Adrenal gland (tissue), 12 donors: ENCODE measurements around the gene TNFAIP1. TPM values are rescaled to one million over a fixed set of nuclear protein-coding genes. Genes with fewer than 3 reads are reported as not detected.
A peak's percentile ranks its signal among the peaks of the same experiment; 100 is the strongest.

ENCODE experiments used
- DNase-seq, 7 donors: peaks; one replicate each; pipeline ENCODE4 v3.0.0-alpha.2; 2019 to 2020
- H3K27ac ChIP-seq, 5 donors: fragments of 200-600 bp; sonication (generic) in 4 of 5; 1 replicate in 3 of 5; 2 replicates in 2 of 5; pipeline versions ENCODE4 v1.5.1 to v1.8.0; 2016 to 2020; ENCODE audit warnings: mild to moderate bottlenecking in 1 of 5
- H3K27me3 ChIP-seq: fragments of 200-600 bp; 2 replicates; pipeline ENCODE4 v1.8.0; 2021
- H3K36me3 ChIP-seq, 2 donors: fragments of 200-600 bp; replicated peaks in 1 of 2; 1 replicate in 1 of 2; 2 replicates in 1 of 2; pipeline versions ENCODE4 v1.5.1 to v1.8.0; 2018 to 2022
- H3K4me1 ChIP-seq, 2 donors: fragments of 200-600 bp; replicated peaks in 1 of 2; 1 replicate in 1 of 2; 2 replicates in 1 of 2; pipeline versions ENCODE4 v1.5.1 to v1.8.0; 2018 to 2021
- H3K4me3 ChIP-seq, 4 donors: fragments of 200-600 bp; sonication (generic) in 3 of 4; one replicate each; pipeline ENCODE4 v1.5.1; 2016 to 2018
- H3K9me3 ChIP-seq, 3 donors: fragments of 200-600 bp; sonication (generic) in 1 of 3; replicated peaks in 1 of 3; 1 replicate in 2 of 3; 2 replicates in 1 of 3; pipeline versions ENCODE4 v1.5.1 to v1.8.0; 2016 to 2021
- POLR2A ChIP-seq, 2 donors: fragments of 450-650 bp; IDR thresholded peaks; one replicate each; pipeline ENCODE4 v1.6.1; 2017; ENCODE audit warnings: antibody characterized with exemption in 2 of 2, mild to moderate bottlenecking in 2 of 2, moderate library complexity in 1 of 2
- WGBS, 4 donors: extraction: QIAGEN DNeasy Blood & Tissue Kit in 2 of 4; methylation state at CpG; one replicate each; pipeline versions ENCODE4 v1.1.5 to v1.1.7; 2013 to 2017; 5-methylcytosine and 5-hydroxymethylcytosine counted together
- intact Hi-C, 2 donors: fragments of 100-400 bp; cut with DNase I; formaldehyde crosslinking; loops; one replicate each; pipeline versions ENCODE4 v1.14.1 to v1.15.0; 2022 to 2023
- polyA plus RNA-seq, 3 donors: library from polyadenylated mRNA; stranded (reverse); fragments of 200-250 nt in 2 of 3; fragments of 350-450 nt in 1 of 3; fragmentation: Illumina TruSeq in 1 of 3; extraction: RNeasy Lipid Tissue Mini Kit (QIAGEN cat#74804) in 1 of 3; gene quantifications; one replicate each; pipeline ENCODE4 v1.2.3, GENCODE V29; 2013 to 2014
- total RNA-seq, 9 donors: library from RNA; depleted of rRNA in 4 of 9; stranded (reverse); fragments of >200 nt in 4 of 9; fragments of 120-200 nt in 1 of 9; fragmentation: NEBNext Ultra II Directional in 1 of 9; extraction: Animal tissue kit (Norgen Biotek cat#: 25700) in 1 of 9; gene quantifications; one replicate each; pipeline versions ENCODE4 v1.1.0 to v1.2.4, GENCODE V29; 2013 to 2023
- TF ChIP-seq, protein P1 (sequence below), 6 experiments: fragments of 450-650 bp in 4 of 6; fragments of 200-600 bp in 2 of 6; sonication (generic) in 1 of 6; IDR thresholded peaks; 1 replicate in 5 of 6; 2 replicates in 1 of 6; pipeline versions ENCODE4 v1.5.1 to v1.8.0; 2016 to 2021; ENCODE audit warnings: antibody characterized with exemption in 6 of 6, mild to moderate bottlenecking in 2 of 6, moderate library complexity in 1 of 6
- donor health status: healthy with polysubstance abuse.
- donor health status: Bipolar disorder and iron deficiency.
- donor health status: DM: yes; HTN: yes; CAD: no.
- donor health status: DM: no; HTN: no; CAD: no.
- donor health status: DM: no; HTN: no; CAD: no.
- donor health status: DM: yes; HTN: yes; CAD: no.

Gene TNFAIP1
- total and polyA plus RNA-seq, 12 donors, result 17.2 to 70.6 (median 37.6) TPM

DNA sequence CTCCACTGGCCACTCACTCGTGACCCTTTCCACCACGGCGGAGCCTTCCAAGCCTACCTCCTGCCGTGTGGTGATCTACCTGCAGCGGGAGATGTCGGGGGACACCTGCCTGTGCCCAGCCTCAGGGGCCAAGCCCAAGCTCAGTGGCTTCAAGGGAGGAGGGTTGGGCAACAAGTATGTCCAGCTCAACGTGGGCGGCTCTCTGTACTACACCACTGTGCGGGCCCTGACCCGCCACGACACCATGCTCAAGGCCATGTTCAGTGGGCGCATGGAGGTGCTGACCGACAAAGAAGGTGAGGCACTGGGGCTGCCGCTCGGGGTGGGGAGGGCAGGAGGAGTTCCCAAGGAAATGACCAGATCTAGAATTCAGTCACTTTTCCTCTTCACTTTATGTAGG lies 3.9 kb downstream of the TNFAIP1 start:
- Histone ChIP-seq H3K27me3 (no peaks in the 10 kb centered on the region), H3K4me1 (peaks cover 21 to 36% of the 10 kb centered on the region in 2 donors), H3K27ac (peak overlapping the region in 2 of 5 donors; percentile 24 to 95), H3K9me3 (no peaks in the 10 kb centered on the region), H3K4me3 (no peak overlapping the region), H3K36me3 (peaks cover 0 to 54% of the 10 kb centered on the region in 2 donors)
- peak in 1 of 7 donors; percentile 58 for DNase-seq
- TF ChIP-seq, protein P1, sequence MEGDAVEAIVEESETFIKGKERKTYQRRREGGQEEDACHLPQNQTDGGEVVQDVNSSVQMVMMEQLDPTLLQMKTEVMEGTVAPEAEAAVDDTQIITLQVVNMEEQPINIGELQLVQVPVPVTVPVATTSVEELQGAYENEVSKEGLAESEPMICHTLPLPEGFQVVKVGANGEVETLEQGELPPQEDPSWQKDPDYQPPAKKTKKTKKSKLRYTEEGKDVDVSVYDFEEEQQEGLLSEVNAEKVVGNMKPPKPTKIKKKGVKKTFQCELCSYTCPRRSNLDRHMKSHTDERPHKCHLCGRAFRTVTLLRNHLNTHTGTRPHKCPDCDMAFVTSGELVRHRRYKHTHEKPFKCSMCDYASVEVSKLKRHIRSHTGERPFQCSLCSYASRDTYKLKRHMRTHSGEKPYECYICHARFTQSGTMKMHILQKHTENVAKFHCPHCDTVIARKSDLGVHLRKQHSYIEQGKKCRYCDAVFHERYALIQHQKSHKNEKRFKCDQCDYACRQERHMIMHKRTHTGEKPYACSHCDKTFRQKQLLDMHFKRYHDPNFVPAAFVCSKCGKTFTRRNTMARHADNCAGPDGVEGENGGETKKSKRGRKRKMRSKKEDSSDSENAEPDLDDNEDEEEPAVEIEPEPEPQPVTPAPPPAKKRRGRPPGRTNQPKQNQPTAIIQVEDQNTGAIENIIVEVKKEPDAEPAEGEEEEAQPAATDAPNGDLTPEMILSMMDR (IDR thresholded peaks at IDR 0.05), result no peak
- no peak for TF ChIP-seq POLR2A (IDR thresholded peaks at IDR 0.05)
- WGBS, 4 donors, result 77 to 94% (median 81%) methylated on average over 13 to 15 of the region's 15 CpGs
- intact Hi-C loops, result no loop called here

DNA sequence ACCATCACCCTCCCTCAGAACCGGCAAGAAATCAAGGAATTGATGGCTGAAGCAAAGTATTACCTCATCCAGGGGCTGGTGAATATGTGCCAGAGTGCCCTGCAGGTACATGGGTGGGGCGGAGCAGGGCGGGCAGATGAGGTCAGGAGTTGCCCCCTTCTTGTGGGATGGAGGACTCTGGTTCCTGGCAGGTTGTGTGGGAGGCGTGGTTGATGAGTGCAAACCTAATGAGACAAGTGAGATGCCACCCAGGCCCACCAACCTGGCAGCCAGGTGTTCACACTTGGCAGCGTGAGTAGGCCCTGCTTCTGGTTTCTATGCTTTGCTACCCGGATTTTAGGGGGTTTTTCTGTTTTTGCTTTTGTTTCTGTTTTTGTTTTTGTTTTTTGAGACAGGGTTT lies 4.8 kb downstream of the TNFAIP1 start:
- H3K27ac ChIP-seq, result no peak overlapping the region
- WGBS, 4 donors, result 90 to 92% (median 91%) methylated on average over 6 of the region's 6 CpGs
- peaks cover 25 to 36% of the 10 kb centered on the region in 2 donors for H3K4me1 ChIP-seq
- H3K27me3 ChIP-seq, result no peaks in the 10 kb centered on the region
- no peak overlapping the region for H3K4me3 ChIP-seq
- H3K36me3 ChIP-seq, result peaks cover 0 to 63% of the 10 kb centered on the region in 2 donors
- DNase-seq, result no peak
- intact Hi-C loops, result no loop called here
- TF ChIP-seq, protein P1 (IDR thresholded peaks at IDR 0.05), result no peak
- no peak for TF ChIP-seq POLR2A (IDR thresholded peaks at IDR 0.05)
- no peaks in the 10 kb centered on the region for H3K9me3 ChIP-seq

DNA sequence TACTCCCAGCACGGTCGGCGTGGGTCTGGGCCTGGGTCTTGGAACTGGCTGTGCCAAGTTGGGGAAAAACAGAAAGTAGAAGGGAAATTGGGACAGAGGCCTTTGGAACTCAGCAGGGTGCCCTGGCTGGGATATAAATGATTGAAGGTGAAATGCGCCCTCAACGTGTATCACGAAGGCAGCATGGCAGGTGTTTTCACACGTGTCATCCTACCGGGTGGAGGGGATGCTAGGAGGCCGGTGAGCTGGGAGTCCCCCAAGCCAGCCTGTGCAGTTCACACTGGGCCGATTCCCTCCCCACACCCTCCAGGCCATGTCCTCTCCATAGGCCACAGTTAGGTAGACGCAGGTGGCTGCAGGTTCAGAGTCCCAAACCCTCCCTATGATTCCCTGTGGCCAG lies 6.0 kb downstream of the TNFAIP1 start:
- H3K36me3 ChIP-seq, result peaks cover 0 to 68% of the 10 kb centered on the region in 2 donors
- H3K4me1 ChIP-seq, result peaks cover 32 to 44% of the 10 kb centered on the region in 2 donors
- H3K4me3 ChIP-seq, result no peak overlapping the region
- no peak for DNase-seq
- TF ChIP-seq POLR2A (IDR thresholded peaks at IDR 0.05), result no peak
- TF ChIP-seq, protein P1 (IDR thresholded peaks at IDR 0.05), result no peak
- WGBS, 4 donors, result 87 to 94% (median 92%) methylated on average over 10 to 11 of the region's 11 CpGs
- no peak overlapping the region for H3K27ac ChIP-seq
- H3K9me3 ChIP-seq, result no peaks in the 10 kb centered on the region
- H3K27me3 ChIP-seq, result no peaks in the 10 kb centered on the region
- intact Hi-C loops, result no loop called here

DNA sequence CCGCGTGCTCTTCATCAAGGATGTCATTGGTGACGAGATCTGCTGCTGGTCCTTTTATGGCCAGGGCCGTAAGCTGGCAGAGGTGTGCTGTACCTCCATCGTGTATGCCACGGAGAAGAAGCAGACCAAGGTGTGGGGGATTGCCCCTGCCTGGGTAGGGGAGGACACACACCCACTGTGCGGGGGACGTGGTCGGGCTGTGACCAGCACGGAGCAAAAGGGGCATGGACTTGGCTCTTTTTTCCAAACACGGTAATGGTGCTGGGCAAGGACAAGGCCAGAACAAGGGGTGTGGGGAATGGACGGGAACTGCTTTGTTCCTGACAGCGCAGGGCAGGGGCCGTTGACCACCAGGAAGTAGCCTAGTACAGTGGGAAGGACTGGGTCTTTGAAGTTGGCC lies 6.8 kb downstream of the TNFAIP1 start:
- Histone ChIP-seq H3K4me1 (peaks cover 30 to 44% of the 10 kb centered on the region in 2 donors), H3K36me3 (peaks cover 0 to 71% of the 10 kb centered on the region in 2 donors), H3K9me3 (no peaks in the 10 kb centered on the region), H3K27ac (no peak overlapping the region), H3K27me3 (no peaks in the 10 kb centered on the region), H3K4me3 (no peak overlapping the region)
- no peak for TF ChIP-seq POLR2A (IDR thresholded peaks at IDR 0.05)
- TF ChIP-seq, protein P1 (IDR thresholded peaks at IDR 0.05), result no peak
- DNase-seq, result peak in 1 of 7 donors; percentile 50
- intact Hi-C loops, result no loop called here
- 81 to 90% (median 87%) methylated on average over 10 to 14 of the region's 14 CpGs for WGBS, 4 donors
